Urinary bladder (tissue), 4 donors: Measurements from ENCODE around the gene RBM46. TPM values are rescaled to one million over a fixed set of nuclear protein-coding genes. Genes with fewer than 3 reads are reported as not detected.
"Not testable (repeated sequence)": the region's sequence is repeated elsewhere in the genome, so short reads cannot be mapped to it uniquely, and the experiment has no call there.

Experiments
- DNase-seq: peaks from one replicate; pipeline ENCODE4 v3.0.0-alpha.2; 2015; ENCODE audit errors: extremely low spot score
- H3K27ac ChIP-seq: one replicate; pipeline ENCODE4 v1.5.1; 2013; ENCODE audit warnings: low read depth, mild to moderate bottlenecking, moderate library complexity
- H3K36me3 ChIP-seq: one replicate; pipeline ENCODE4 v1.6.1; 2013; ENCODE audit warnings: mild to moderate bottlenecking, moderate library complexity; ENCODE audit not compliant: insufficient read depth
- H3K4me1 ChIP-seq: one replicate; pipeline ENCODE4 v1.6.1; 2013; ENCODE audit warnings: mild to moderate bottlenecking, moderate library complexity; ENCODE audit not compliant: insufficient read depth
- H3K4me3 ChIP-seq: one replicate; pipeline ENCODE4 v1.5.1; 2013; ENCODE audit warnings: low read depth, low read length
- WGBS: extraction: QIAGEN DNeasy Blood & Tissue Kit; methylation state at CpG from one replicate; pipeline ENCODE4 v1.1.7; 2013; 5-methylcytosine and 5-hydroxymethylcytosine counted together
- polyA plus RNA-seq: library from polyadenylated mRNA; stranded (reverse); fragments of 200-250 nt; gene quantifications from one replicate; pipeline ENCODE4 v1.2.3, GENCODE V29; 2013
- small RNA-seq: library from RNA; depleted of rRNA; stranded (forward); fragments of <200 nt; gene quantifications from one replicate; pipeline ENCODE3, GENCODE V24; 2014
- total RNA-seq: library from RNA; depleted of rRNA; stranded (reverse); fragments of >200 nt; gene quantifications from one replicate; pipeline ENCODE4 v1.2.3, GENCODE V29; 2014
- donor health status: healthy with polysubstance abuse.
- donor health status: healthy.

RBM46 gene
- total and polyA plus RNA-seq, 2 donors = not detected

- Histone ChIP-seq H3K4me3 (no peak overlapping the region), H3K27ac (no peak overlapping the region), H3K4me1 (no peaks in the 10 kb centered on the region), H3K36me3 (no peaks in the 10 kb centered on the region)
- 72% methylated on average over 3 of the region's 3 CpGs for WGBS
- DNase-seq = no peak
These were observed 88.2 kb downstream of the RBM46 start for GRCh38 chr4:154869301-154869700.

- H3K36me3 ChIP-seq = no peaks in the 10 kb centered on the region
- DNase-seq = no peak
- no peaks in the 10 kb centered on the region for H3K4me1 ChIP-seq
These were observed 91.1 kb downstream of the RBM46 start for GRCh38 chr4:154872198-154872597.

GRCh38 chr4:154874049-154874448 lies 93.0 kb downstream of the RBM46 start:
- H3K4me1 ChIP-seq, DNase-seq, H3K27ac ChIP-seq, H3K36me3 ChIP-seq, H3K4me3 ChIP-seq: not testable (repeated sequence)
- 64% methylated on average over 4 of the region's 4 CpGs for WGBS

More at GRCh38 chr4:154872198-154872597, 91.1 kb downstream of the RBM46 start:
- Histone ChIP-seq H3K27ac (no peak overlapping the region), H3K4me3 (no peak overlapping the region)

GRCh38 chr4:154877110-154877760 lies 96.2 kb downstream of the RBM46 start:
- H3K4me3 ChIP-seq = no peak overlapping the region
- no peaks in the 10 kb centered on the region for H3K4me1 ChIP-seq
- no peak for DNase-seq
- H3K27ac ChIP-seq = no peak overlapping the region
- no peaks in the 10 kb centered on the region for H3K36me3 ChIP-seq
- 42% methylated on average over 8 of the region's 8 CpGs for WGBS

Small RNAs within 50 kb of the gene (small RNA-seq; reads per million reads assigned to genes)
- gene RNU2-44P = not detected
- not detected for gene RNU2-66P

Other genes with a start within 250 kb of the RBM46 start
- gene PLRG1, start 230.9 kb upstream of the RBM46 start, total RNA-seq = 78.4 TPM
- gene PLRG1, start 230.9 kb upstream of the RBM46 start, polyA plus RNA-seq = 43.1 TPM
- gene FGB, start 218.3 kb upstream of the RBM46 start, total RNA-seq = not detected
- gene FGB, start 218.3 kb upstream of the RBM46 start, polyA plus RNA-seq = 11.6 TPM
- not detected for gene FGA, start 190.5 kb upstream of the RBM46 start, total RNA-seq
- gene FGA, start 190.5 kb upstream of the RBM46 start, polyA plus RNA-seq = 9.4 TPM
- gene FGG, start 168.6 kb upstream of the RBM46 start, total RNA-seq = not detected
- gene FGG, start 168.6 kb upstream of the RBM46 start, polyA plus RNA-seq = 9.9 TPM
- 0.58 TPM for gene LRAT, start 37.3 kb upstream of the RBM46 start, total RNA-seq
- 0.06 TPM for gene LRAT, start 37.3 kb upstream of the RBM46 start, polyA plus RNA-seq